Ascending aorta (tissue), 2 donors: Measurements from ENCODE around the gene FAM110C. TPM values are rescaled to one million over a fixed set of nuclear protein-coding genes. Genes with fewer than 3 reads are reported as not detected.
A peak's percentile ranks its signal among the peaks of the same experiment; 100 is the strongest.
"Not testable (repeated sequence)": the region's sequence is repeated elsewhere in the genome, so short reads cannot be mapped to it uniquely, and the experiment has no call there.

ENCODE experiments used
- DNase-seq, 2 donors: peaks; one replicate each; pipeline ENCODE4 v3.0.0-alpha.2; 2019; ENCODE audit warnings: low spot score in 2 of 2
- H3K27ac ChIP-seq, 2 donors: fragments of 200-600 bp; sonication (generic); one replicate each; pipeline ENCODE4 v1.5.1; 2016 to 2017; ENCODE audit warnings: mild to moderate bottlenecking in 1 of 2
- H3K27me3 ChIP-seq: fragments of 200-600 bp; sonication (generic); one replicate; pipeline ENCODE4 v1.5.1; 2017
- H3K36me3 ChIP-seq, 2 donors: fragments of 200-600 bp; sonication (generic); one replicate each; pipeline ENCODE4 v1.5.1; 2016
- H3K4me1 ChIP-seq, 2 donors: fragments of 200-600 bp; sonication (generic); one replicate each; pipeline ENCODE4 v1.5.1; 2016 to 2017; ENCODE audit warnings: mild to moderate bottlenecking in 1 of 2
- H3K4me3 ChIP-seq, 2 donors: fragments of 200-600 bp; sonication (generic); one replicate each; pipeline ENCODE4 v1.5.1; 2016 to 2017; ENCODE audit warnings: mild to moderate bottlenecking in 1 of 2
- H3K9me3 ChIP-seq, 2 donors: fragments of 200-600 bp; sonication (generic); one replicate each; pipeline ENCODE4 v1.5.1; 2016
- intact Hi-C: fragments of 100-400 bp; cut with DNase I; formaldehyde crosslinking; loops from one replicate; pipeline ENCODE4 v1.15.1; 2023
- total RNA-seq: library from RNA; depleted of rRNA; stranded (reverse); fragments of >200 nt; gene quantifications from one replicate; pipeline ENCODE4 v1.1.0, GENCODE V29; 2016
- TF ChIP-seq, protein P1 (sequence below), 3 experiments: fragments of 200-600 bp in 2 of 3; fragments of 450-650 bp in 1 of 3; sonication (generic) in 2 of 3; IDR thresholded peaks; one replicate each; pipeline ENCODE4 v1.5.1; 2016 to 2019; ENCODE audit warnings: antibody characterized with exemption in 3 of 3, mild to moderate bottlenecking in 1 of 3, moderate library complexity in 1 of 3

Gene FAM110C
- total RNA-seq, 1 donor from 2014 or later: 0.43 TPM

- H3K27me3 ChIP-seq: no peaks in the 10 kb centered on the region
- no peak for DNase-seq
- no peak overlapping the region for H3K27ac ChIP-seq
- intact Hi-C loops: no loop called here
- H3K4me1 ChIP-seq: no peaks in the 10 kb centered on the region
- no peak overlapping the region for H3K4me3 ChIP-seq
- H3K36me3 ChIP-seq: no peaks in the 10 kb centered on the region
- no peaks in the 10 kb centered on the region for H3K9me3 ChIP-seq
- TF ChIP-seq, protein P1, sequence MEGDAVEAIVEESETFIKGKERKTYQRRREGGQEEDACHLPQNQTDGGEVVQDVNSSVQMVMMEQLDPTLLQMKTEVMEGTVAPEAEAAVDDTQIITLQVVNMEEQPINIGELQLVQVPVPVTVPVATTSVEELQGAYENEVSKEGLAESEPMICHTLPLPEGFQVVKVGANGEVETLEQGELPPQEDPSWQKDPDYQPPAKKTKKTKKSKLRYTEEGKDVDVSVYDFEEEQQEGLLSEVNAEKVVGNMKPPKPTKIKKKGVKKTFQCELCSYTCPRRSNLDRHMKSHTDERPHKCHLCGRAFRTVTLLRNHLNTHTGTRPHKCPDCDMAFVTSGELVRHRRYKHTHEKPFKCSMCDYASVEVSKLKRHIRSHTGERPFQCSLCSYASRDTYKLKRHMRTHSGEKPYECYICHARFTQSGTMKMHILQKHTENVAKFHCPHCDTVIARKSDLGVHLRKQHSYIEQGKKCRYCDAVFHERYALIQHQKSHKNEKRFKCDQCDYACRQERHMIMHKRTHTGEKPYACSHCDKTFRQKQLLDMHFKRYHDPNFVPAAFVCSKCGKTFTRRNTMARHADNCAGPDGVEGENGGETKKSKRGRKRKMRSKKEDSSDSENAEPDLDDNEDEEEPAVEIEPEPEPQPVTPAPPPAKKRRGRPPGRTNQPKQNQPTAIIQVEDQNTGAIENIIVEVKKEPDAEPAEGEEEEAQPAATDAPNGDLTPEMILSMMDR (IDR thresholded peaks at IDR 0.05): no peak
Measured at GRCh38 chr2:23283-23682, 23.0 kb downstream of the FAM110C start.

DNA sequence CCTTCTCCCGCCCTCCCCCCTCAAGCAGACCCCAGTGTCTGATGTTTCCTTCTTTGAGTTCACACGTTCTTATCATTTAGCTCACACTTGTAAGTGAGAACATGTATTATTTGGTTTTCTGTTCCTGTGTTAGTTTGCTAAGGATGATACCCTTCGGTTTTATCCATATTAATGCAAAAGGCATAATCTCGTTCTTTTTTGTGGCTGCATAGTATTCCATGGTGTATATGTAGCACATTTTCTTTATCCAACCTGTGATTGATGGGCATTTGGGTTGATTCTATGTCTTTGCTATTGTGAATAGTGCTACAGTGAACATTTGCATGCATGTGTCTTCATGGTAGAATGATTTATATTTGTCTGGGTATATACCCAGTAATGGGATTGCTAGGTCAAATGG is 24.1 kb downstream of the FAM110C start:
- intact Hi-C loops, H3K4me3 ChIP-seq, H3K4me1 ChIP-seq, H3K27me3 ChIP-seq, H3K36me3 ChIP-seq, H3K9me3 ChIP-seq, DNase-seq, H3K27ac ChIP-seq: not testable (repeated sequence)

GRCh38 chr2:20259-20658 is 26.0 kb downstream of the FAM110C start:
- H3K27ac ChIP-seq, H3K36me3 ChIP-seq, DNase-seq, H3K4me3 ChIP-seq, H3K4me1 ChIP-seq, H3K27me3 ChIP-seq, H3K9me3 ChIP-seq, intact Hi-C loops: not testable (repeated sequence)

DNA sequence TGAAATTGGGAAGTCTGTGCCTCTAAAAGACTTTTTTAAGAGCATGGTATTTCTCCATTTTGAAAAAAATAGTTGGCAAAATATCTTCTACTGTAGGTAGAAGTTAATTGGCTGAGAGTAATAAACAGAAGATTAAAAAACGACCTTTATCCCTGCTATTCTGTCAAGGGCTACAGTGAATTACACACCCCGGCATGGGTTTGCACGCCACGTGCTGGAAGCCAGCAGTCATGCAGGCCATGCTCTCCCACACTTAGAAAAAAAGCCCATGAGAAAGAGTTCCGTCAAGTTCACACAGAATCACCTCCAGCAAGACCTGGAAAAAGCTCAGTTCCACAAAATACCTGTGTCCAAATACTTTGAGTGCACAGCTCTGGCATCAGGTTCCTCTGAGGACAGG is 26.8 kb downstream of the FAM110C start:
- Histone ChIP-seq H3K4me1 (no peaks in the 10 kb centered on the region), H3K27ac (no peak overlapping the region), H3K9me3 (no peaks in the 10 kb centered on the region), H3K4me3 (no peak overlapping the region), H3K36me3 (no peaks in the 10 kb centered on the region), H3K27me3 (no peaks in the 10 kb centered on the region)
- intact Hi-C loops: no loop called here
- DNase-seq: no peak
- TF ChIP-seq, protein P1 (IDR thresholded peaks at IDR 0.05): no peak

DNA sequence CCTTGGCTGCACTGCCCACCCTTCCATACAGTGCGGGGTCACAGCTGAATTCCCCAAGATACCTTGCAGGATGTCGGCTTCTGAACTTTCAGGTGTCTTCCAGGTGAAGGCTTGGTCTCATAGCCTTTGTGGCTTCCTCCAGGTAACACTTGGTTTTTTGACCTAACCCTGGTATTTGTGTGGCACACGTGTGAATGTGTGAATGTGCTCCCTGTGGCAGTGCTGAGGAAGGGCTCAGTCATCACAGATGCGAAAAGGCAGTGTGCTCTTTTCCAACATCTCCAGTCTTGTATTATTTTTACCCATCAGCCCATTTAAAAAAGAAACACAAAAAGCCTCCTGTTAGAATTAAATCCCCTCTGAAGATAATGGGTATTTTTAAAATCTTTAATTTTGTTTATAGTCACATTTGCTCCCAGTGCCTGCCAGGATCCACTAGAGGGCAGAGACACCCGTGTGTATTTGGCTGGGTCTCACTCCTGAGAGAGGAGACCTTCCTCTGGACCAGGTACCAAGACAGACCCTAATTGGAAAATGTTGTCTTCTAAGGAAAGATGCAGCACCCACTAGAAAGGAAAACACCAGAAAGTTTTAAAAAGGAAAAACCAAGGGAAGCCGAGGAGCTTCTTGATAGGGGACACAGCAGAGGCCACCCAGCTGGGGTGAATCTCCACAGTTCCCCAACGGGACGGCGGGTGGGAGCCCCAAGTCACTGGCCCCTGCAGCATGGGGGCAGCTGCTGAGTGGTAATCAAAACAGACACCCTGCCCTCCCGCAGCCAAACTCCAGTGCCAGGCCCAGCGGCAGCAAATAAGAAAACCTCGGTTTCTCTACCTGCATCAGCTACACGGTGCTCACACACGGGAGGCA is 27.7 kb downstream of the FAM110C start:
- no peaks in the 10 kb centered on the region for H3K27me3 ChIP-seq
- H3K4me3 ChIP-seq: no peak overlapping the region
- H3K9me3 ChIP-seq: no peaks in the 10 kb centered on the region
- no peaks in the 10 kb centered on the region for H3K36me3 ChIP-seq
- intact Hi-C loops: no loop called here
- H3K27ac ChIP-seq: no peak overlapping the region
- TF ChIP-seq, protein P1 (IDR thresholded peaks at IDR 0.05): peak in 1 of 3 experiments; percentile 44
- no peak for DNase-seq
- no peaks in the 10 kb centered on the region for H3K4me1 ChIP-seq

DNA sequence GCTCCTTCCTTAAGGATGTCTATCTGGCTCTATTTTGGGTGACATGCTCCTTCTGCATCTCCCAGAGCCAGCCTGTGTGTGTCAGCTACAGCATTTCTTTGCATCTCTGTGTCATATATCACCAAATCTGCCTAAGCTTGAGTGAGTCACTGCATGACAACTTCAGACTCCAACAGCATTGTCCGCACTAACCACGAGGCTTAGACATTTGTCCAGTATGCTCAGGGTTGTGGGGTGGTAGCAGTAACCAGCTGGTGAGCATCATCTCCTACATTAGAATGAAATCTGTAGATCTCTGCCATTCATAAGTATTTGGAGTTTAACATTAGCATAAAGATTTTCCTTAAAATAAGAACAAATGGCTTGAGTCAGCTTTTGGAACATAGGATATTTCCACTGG is 30.4 kb downstream of the FAM110C start:
- H3K9me3 ChIP-seq, intact Hi-C loops, H3K27ac ChIP-seq: not testable (repeated sequence)

DNA sequence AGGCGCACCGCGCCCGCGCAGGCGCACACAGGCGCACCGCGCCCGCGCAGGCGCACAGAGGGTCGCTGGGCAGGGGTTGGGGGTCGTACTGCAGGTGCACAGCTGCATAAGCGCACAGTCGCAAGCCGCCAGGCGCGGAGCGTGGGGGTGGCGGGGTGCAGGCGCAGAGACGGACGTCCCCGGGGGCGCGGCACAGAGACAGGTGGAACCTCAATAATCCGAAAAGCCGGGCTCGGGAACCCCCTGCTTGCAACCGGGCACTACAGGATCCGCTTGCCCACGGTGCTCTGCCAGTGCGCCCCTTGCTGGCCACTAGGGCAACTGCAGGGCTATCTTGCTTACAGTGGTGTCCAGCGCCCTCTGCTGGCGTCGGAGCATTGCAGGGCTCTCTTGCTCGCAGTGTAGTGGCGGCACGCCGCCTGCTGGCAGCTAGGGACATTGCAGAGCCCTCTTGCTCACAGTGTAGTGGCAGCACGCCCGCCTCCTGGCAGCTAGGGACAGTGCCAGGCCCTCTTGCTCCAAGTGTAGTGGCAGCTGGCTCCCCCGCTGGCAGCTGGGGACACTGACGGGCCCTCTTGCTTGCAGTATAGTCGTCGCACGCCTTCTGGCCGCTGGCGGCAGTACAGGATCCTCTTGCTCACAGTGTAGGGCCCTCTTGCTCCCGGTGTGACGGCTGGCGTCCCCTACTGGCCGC is 34.9 kb downstream of the FAM110C start:
- H3K4me3 ChIP-seq: no peak overlapping the region
- TF ChIP-seq, protein P1 (IDR thresholded peaks at IDR 0.05): peak; percentile 67 to 75 (median 73)
- no peaks in the 10 kb centered on the region for H3K9me3 ChIP-seq
- DNase-seq: peak in 1 of 2 donors; percentile 78
- no peaks in the 10 kb centered on the region for H3K36me3 ChIP-seq
- H3K27ac ChIP-seq: no peak overlapping the region
- H3K4me1 ChIP-seq: no peaks in the 10 kb centered on the region
- intact Hi-C loops: no loop called here
- H3K27me3 ChIP-seq: no peaks in the 10 kb centered on the region

More for the DNA sequence above, 30.4 kb downstream of the FAM110C start:
- not testable (repeated sequence) for DNase-seq, H3K4me3 ChIP-seq, H3K36me3 ChIP-seq, H3K4me1 ChIP-seq, H3K27me3 ChIP-seq
